NCI-H345 treated with DMSO at 0.1 percent for 48 hours (cell line): ENCODE results near the gene MCF2L.

ENCODE experiments used
- DNase-seq: peaks from one replicate; lab custom pipeline; 2025; ENCODE audit not compliant: unreplicated experiment; lab: John Stamatoyannopoulos, UW

Gene MCF2L

DNA sequence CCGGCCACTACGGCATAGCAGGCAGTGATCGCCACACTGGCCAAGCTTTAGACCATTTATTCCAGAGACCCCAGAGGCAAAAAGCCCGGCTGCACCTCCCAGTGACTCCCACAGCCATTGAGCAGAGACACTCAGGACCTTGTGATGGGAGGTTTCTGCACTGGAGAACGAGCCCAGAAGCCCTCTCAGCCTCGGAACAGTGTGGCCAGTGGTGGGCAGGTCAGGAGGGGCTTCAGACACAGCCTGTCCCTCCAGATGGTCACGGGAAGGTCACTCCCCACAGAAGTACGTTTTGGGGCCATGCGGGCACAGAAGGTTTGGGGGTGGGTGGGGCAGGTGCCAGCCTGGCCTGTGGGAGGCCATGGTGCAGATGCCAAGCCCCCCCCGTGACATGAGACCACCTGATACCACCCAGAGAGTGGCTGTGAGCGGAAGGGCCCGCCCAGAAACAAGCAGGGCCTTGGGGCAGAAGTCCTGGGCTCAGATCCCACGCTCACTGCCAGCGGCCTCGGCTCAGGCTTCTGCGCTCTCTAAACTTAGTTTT, 153.0 kb downstream of the MCF2L start:
- no peak for DNase-seq

DNA sequence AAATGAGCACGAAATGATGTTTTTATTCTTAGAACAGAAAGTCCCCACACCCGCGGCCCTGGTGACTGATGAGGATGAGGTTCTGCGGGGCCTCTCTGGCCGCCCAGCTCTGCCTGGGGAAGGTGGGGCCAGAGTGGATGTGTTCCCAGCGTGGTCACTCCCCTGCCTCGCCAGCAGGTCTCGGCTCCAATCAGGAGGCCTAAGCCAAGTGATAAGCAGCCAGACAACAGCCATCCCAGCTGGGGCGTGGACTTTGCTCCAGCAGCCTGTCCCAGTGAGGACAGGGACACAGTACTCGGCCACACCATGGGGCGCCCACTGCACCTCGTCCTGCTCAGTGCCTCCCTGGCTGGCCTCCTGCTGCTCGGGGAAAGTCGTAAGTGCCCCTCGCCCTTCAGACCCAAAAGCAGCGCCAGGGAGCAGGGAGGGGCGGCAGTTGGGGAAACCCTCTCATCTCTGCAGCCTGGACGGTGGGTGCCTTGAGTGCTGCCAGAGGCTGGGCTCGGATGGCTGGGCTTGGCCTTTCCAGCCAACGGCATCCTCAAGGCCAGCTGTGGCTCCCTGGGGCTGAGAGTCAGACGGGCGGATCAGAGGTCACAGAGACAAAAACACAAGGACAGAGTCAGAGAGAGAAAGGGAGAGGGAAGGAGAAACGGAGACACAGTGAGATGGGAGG, 153.7 kb downstream of the MCF2L start, which contains the start of gene F10:
F10 (plus strand) TSS at position 250 of the 676 bp plus-strand sequence; CDS start at position 307, 57 bp downstream.
- no peak for DNase-seq

DNA sequence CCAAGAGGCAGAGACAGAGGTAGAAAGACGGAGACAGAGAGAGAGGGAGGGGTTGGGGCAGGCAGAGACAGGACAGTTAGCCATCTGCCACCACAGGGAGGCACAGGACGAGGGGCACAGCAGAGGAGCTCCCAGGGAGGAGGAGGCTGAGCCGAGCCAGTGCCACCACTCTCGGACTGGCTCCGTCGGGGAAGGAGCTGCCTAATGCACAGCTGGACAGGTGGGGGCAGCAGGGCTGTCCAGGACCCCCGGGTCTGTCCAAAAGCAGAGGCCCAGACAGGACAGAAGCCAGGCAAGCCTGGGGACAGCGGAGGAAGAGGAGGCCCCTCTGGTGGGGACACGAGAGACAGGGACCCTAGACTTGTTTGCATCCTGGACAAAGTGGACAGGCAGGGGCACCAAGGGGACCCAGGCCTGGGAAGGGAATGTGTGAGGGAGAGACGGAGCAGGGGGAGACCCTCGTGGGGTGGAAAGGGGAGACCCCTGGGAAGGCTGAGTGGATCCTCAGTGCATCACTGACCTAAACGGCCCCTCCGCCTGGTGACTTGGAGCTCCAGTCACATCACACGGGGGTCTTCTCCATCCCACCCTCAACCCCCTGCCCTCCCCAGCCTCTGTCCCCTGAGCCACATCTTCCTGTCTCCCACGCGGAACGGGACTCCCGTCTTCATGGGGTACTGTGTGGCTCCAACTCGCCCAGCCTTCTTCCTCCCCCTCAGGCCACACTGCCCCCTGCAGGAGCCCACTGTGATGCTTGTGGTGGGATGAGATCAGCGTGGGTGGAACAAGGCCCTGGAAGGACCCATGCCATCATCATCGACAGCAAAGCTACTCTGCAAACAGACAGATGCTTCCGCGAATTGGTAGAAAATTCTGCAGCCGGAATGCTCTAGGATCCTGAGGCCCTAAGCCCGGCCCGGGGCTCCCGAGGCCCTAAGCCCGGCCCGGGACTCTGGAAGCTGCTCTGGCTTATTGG, 154.5 kb downstream of the MCF2L start:
- no peak for DNase-seq

DNA sequence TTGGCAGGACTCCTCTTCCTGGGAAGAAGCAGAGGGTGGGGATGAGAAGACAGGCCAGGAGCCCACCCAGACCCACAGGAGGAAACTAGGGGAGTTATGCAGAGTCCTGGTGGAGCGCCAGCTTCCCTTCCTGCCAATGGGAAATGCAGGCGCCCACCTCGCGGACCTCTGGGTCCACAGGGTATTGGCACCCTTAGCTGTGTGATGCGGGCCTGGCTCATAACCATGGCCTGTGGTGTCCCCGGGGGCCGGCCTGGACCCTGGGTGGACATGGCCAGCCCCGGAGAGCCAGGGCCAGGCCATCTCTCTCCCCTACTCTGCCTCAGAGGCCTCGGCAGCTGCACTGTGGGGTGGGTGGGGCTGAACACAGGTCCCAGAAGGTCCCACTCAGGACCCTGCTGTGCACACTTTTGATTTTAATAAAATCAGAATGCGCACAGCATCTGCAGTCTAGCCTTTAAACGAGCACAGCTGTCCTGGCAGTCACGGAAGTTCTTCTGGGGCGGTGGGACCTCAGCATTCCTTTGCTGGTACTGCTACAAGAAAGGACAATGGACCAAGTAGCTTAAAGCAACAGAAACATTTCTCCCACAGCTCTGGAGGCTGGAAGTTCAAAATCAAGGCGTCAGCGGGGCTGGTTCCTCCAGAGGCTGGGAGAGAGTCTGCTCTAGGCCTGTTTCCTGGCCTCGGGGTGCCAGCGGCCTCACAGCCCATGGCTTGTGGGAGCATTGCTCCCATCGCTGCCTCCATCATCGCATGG, 155.4 kb downstream of the MCF2L start:
- DNase-seq = no peak

DNA sequence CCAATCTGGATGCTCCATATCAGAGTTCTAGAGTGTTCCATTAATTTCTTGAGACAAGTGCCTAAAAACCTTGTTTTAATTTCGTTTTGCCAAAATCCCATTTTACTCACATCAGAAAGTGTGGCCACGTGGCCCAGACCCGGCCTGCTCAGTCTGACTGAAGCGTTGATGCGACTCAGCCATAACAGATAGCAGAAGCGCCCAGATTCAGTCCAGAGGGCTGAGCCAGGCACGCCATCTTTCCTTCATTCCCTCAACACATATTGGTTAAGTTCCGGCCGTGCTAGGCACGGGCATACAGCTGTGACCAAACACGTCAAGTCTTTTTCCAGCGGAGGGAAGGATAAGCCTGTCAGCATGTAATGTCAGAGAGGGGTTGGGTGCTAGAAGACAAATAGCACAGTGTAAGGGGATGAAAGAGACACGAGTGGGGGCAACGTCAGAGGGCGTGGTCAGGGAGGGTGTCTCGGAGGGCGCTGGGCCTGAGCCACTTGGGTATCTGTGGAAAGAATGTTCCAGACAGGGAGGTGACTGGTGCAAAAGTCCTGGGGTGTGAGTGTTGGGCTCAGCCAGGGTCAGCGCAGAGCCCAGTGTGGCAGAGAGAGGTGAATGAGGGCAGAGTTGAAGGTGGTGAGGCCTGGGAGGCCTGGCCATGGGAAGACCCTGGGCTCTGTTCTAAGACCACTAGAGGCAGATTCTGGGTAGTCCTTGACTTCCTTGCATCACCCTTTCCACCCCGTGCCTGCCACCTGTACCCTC, 156.7 kb downstream of the MCF2L start:
- DNase-seq = no peak

DNA sequence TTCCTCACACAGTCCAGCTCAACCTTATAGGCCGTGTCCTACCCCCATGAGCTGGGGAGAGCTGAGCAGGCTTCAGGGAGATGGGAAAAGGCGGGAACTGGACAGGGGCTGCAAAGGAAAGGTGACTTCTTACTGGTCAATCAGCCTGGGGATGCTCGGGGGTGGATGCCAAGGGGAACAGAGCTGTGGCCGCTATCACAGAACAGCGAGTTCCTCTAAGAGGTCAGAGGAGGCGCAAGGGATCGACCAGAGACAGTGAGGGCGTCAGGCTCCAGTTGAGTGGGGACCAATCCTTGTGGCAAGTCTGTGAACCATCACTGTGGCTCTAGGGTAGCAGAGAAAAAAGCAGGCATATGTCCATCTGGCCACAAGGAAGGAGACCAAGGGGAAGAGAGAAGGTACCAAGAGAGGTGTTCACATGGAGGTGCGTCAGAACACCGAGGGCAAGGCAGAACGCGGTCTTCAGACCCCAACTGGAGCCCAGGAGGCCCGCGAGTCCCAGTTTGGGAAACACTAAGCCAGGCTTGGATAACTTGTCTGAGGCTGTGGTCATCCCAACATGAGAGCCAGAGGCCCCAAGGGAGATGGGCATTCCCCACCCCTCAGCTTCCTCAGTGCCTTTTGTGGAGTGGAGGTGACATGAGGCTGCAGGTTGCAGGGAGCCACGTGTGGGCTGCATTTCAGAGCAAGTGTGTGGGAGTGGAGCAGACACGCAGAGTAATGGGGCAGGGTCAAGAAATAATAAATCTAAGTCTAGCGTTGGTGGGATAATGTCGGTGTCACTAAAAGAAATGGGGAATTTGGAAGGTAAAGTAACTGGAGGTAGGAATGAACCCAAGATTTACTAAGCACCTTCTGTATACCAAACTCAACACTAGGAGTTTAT, 157.5 kb downstream of the MCF2L start:
- no peak for DNase-seq

DNA sequence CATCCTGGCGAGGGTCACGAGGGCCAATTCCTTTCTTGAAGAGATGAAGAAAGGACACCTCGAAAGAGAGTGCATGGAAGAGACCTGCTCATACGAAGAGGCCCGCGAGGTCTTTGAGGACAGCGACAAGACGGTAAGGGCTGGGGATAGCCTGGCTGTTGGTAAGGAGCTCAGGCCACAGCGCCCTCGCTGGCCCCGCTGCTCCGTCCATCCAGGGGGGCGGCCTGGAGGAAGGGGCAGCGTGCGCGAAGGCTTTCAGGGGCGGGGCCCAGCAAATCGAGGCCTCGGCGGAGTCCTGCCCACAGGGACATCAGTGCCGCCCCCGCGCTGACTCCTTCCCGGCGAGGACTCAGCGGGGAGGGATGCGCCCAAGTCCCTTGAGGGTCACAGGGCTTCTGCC, 160.5 kb downstream of the MCF2L start:
- no peak for DNase-seq

DNA sequence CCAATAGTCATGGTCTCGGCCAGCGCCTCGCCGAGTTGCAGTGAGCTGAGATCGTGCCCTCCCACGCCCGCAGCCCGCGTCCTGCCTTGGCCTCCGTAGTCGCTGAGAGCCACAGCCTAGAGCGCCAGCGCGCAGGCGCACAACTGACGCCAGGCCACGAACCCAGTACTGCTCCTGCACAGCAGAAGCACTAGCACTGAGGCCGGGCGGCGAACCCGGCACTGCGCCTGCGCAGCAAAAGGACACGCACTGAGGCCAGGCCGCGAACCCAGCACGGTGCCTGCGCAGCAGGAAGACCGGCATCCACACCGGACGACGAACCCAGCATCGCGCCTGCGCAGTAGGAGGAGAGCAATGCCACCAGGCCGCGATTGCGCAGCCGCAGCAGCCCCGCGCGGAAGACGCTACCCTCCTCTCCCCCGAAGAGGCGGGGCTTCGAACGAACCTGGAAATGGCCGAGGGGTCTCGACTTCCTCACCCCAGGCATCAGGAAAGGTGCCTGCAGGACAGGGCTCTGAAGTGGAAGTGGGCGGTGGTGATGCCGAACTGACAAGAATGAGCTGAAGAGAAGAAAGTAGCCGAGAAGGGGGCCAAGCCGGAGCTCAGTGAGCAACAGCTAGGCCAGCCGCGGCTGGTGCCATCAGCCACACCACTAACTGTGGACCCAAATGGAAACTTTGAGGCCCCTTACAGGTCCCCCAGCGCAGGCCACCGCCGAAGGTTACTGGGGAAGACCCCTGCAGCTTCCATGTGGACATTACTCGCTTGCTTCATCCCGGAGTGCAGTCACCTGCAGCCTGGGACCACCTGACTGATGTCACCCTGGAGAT, 161.1 kb downstream of the MCF2L start:
- no peak for DNase-seq

DNA sequence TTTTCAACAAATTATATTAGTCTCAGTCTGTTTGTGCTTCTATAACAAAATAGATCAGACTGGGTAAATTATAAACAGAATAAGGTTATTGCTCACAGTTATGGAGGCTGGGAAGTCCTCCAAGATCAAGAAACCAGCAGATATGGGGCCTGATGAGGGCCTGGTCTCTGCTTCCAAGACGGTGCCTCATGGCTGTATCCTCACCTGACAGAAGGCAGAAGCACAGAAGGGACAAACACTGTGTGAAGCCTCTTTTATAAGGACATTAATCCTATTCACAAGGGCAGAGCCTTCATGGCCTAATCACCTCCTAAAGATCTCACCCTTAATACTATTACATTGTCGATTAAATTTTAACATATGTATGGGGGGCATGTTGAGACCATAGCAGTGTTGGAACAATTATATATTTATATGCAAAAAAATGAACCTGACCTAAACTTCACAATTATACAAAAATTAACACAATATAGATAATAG, 166.3 kb downstream of the MCF2L start:
- DNase-seq = no peak

DNA sequence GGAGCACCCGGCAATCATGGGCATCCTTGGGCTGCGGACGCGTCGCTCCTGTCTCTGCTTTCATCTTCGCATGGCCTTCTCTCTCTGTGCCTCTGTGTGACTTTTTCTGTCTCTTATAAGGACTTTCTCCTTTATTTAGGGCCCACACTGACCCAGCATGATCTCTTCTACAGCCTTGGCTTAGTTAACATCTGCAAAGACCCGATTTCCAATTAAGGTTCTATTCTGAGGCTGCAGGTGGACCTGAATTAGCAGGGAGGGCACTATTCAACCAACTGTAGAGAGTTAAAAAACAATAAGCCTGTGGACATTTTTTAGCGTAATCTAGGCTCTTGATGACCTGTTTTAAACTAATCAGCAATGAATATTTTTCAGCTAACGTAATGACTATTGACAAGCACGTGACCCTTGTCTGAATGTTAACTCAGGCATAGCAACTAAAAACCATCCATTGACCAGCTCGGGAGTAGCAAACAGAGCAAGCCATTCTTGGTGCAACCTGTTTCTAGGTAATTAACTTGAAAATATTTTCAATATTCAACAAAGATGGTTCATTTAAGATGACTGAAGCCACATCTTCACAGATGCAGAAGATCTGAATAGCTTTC, 168.8 kb downstream of the MCF2L start:
- no peak for DNase-seq

DNA sequence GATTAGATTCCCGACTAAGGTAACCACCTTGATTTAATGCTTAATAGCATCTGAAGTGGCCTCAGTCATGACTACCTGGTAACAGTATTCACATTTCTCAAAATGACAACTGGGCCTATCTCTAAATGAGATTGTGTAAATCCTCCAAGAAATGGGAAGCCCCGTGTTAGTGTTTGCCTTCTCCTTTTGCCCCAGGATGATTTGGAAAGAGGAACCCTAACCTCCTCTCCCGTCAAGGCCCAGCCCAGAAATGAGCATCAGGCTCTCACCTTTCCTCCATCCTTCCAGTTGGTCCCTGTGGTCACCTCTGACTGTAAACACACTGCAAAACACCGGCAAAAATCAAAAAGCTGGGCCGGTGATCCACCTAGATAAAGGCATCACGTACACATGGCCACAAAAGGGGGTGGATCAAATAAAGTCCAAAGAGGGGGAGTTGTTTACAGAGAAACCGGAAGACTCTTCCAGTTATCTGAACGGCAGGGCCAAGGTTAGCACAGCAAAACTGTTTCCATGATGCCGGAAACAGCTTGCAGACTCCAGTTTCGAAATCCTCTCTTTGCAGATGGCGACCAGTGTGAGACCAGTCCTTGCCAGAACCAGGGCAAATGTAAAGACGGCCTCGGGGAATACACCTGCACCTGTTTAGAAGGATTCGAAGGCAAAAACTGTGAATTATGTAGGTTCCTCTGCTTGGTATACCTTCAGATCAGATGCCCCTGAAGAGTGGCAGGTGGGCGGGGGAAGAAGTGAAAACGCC, 170.0 kb downstream of the MCF2L start:
- no peak for DNase-seq

DNA sequence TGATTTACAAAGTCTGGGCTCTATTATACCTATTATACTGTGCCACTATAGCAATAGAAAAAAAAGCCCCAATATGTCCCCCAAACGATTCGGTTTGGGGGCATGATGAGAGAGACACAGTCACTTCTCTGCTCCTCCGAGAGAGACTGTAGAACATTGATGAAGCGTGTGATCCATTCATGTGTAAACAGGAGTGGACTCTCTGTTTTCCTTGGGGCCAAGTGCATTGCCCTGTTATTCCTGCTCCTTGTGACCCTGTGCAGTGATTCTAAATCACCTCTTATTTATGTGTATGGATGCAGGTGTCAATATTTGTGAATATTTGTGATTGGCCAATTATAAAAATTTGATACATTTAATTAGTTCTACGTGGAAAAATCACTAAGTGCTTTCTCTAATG, 170.6 kb downstream of the MCF2L start:
- no peak for DNase-seq

DNA sequence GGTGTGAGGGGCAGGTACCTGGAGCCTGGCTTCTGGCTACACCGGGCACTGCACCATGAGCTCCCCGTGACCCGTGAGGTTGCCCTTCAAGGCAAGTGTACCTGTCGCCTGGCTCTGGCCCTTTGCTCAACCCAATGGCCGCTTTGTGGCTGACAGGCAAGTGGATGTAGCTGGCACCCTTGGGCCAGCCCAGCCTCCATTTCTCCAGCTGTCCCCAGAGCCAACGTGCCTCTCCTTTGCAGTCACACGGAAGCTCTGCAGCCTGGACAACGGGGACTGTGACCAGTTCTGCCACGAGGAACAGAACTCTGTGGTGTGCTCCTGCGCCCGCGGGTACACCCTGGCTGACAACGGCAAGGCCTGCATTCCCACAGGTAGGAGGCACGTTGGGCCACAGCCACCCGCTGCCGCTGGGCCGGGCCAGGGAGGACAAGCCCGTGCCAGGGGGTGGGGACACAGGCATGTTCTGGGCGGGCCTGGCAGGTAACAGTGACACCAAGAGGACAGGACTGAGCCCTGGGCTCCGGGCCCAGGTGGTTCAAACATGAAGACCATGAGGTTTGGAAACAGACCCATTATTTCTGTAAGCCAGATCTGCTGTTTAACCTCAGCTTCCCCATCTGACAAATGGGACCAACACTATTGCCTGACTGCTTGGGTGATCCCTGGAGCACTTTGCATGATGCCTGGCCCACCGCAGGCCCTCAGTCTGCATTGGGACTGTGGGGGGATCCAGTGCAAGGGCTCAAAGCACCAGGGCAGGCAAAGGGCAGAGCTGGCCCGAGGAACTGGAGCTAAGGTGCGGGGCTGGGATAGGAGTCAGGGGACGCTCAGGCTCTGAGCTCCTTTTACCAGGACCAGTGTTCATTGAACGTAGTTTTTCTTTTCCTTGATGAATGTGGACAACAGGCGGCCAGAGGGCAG, 171.9 kb downstream of the MCF2L start:
- DNase-seq = no peak

DNA sequence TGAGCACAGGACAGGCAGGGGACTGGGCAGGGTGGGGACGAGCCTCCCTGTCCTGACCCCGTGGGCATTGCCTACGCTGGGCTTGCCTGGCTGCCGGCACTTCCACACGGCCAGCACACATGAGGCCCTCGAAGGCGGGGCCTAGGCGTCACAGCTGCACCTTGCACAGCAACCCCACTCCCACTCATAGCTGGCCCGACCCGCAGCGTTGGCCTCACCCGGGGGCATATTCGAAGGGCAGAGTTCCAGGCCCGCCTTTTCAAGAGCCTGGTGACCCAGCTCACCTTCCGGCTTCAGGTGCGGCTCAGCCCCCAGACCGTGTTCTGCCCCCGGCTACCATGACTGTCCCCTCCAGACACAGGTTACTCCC, 172.6 kb downstream of the MCF2L start:
- no peak for DNase-seq

DNA sequence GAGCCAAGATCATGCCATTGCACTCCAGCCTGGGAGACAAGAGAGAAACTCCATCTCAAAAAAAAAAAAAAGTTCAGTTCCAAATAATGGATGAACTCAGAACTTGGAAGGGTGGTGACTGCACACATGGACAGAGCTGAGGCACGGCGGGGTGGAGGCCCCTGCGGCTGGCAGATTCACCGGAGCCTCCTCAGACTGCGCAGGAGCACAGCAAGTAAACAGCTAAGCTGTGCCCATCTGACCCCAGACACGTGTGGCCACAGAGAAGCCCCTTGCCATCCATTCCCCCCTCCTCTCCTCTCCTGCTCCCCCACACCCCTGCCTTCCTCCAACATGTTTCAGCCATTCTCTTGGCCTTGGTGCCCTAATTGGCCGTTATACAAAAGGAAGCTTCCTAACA, 173.9 kb downstream of the MCF2L start:
- DNase-seq = no peak
